ENCODE data around the gene LRTM2.

- no peak for TF ChIP-seq CTCF (conservative IDR thresholded peaks at IDR 0.05; ENCODE audit: low read length)
- no peak for TF ChIP-seq EZH2phosphoT487 (IDR thresholded peaks at IDR 0.05; ENCODE audit: borderline replicate concordance, low read depth, low read length)
Observed at GRCh38 chr12:1846421-1847405, 26.3 kb downstream of the LRTM2 start.
